K562 (cell line): Measurements from ENCODE around the gene USH1G. TPM values are rescaled to one million over a fixed set of nuclear protein-coding genes. Genes with fewer than 3 reads are reported as not detected.

Source experiments
- BRCA1 ChIP-seq, 2 experiments: fragments of 450-650 bp in 1 of 2; sonication (generic) in 1 of 2; formaldehyde crosslinking in 1 of 2; IDR thresholded peaks; 2 replicates each; pipeline versions ENCODE4 v1.5.0 to v1.6.1; 2017 to 2020; ENCODE audit warnings: mild to moderate bottlenecking in 1 of 2, missing genetic modification reagents in 1 of 2
- C11orf30 ChIP-seq: fragments of 450-650 bp; IDR thresholded peaks from 2 replicates; pipeline ENCODE4 v1.6.1; 2016; ENCODE audit warnings: low read depth, mild to moderate bottlenecking
- CBX3 ChIP-seq, 2 experiments: IDR thresholded peaks; 1 replicate in 1 of 2; 2 replicates in 1 of 2; pipeline ENCODE4 v1.6.1; 2012; ENCODE audit warnings: inconsistent platforms in 2 of 2, low read length in 2 of 2, borderline replicate concordance in 1 of 2, control low read depth in 1 of 2
- CSDE1 ChIP-seq, 2 experiments: fragments of 450-650 bp; IDR thresholded peaks; 2 replicates each; pipeline ENCODE4 v1.6.1; 2016; ENCODE audit warnings: mild to moderate bottlenecking in 1 of 2
- DACH1 ChIP-seq: fragments of 450-650 bp; IDR thresholded peaks from 2 replicates; pipeline ENCODE4 v1.6.1; 2018; ENCODE audit not compliant: partially characterized antibody
- DNMT1 ChIP-seq: fragments of 450-650 bp; IDR thresholded peaks from 2 replicates; pipeline ENCODE4 v1.6.1; 2016; ENCODE audit warnings: antibody characterized with exemption, mild to moderate bottlenecking
- HNRNPLL ChIP-seq: fragments of 200-400 bp; formaldehyde crosslinking; IDR thresholded peaks from 2 replicates; pipeline ENCODE4 v1.6.1; 2017; ENCODE audit warnings: low read length, low read depth, mild to moderate bottlenecking; ENCODE audit not compliant: poor library complexity, severe bottlenecking
- KDM1A ChIP-seq, 2 experiments: fragments of 450-650 bp; IDR thresholded peaks; 2 replicates each; pipeline ENCODE4 v1.6.1; 2016; ENCODE audit warnings: mild to moderate bottlenecking in 2 of 2
- MCM3 ChIP-seq: fragments of 450-650 bp; IDR thresholded peaks from 2 replicates; pipeline ENCODE4 v1.6.1; 2016
- MEIS2 ChIP-seq: fragments of 450-650 bp; IDR thresholded peaks from 2 replicates; pipeline ENCODE4 v1.6.1; 2014; ENCODE audit warnings: mild to moderate bottlenecking; ENCODE audit not compliant: partially characterized antibody
- OTX1 ChIP-seq: fragments of 450-650 bp; formaldehyde crosslinking; IDR thresholded peaks from 2 replicates; pipeline ENCODE4 v1.4.0; 2022; ENCODE audit warnings: mild to moderate bottlenecking
- PRMT5 ChIP-seq: sonication (generic); formaldehyde crosslinking; IDR thresholded peaks from 2 replicates; pipeline ENCODE4 v1.5.0; 2020; ENCODE audit warnings: missing genetic modification reagents
- RBBP5 ChIP-seq: fragments of 200-600 bp; sonication (generic); IDR thresholded peaks from 2 replicates; pipeline ENCODE4 v1.6.1; 2012; ENCODE audit warnings: borderline replicate concordance, mild to moderate bottlenecking, low read length, control low read depth, inconsistent platforms; ENCODE audit not compliant: insufficient read depth, poor library complexity, severe bottlenecking
- SPI1 ChIP-seq: IDR thresholded peaks from 2 replicates; pipeline ENCODE4 v1.6.1; 2011; ENCODE audit warnings: low read depth, low read length, control low read depth, borderline replicate concordance
- XRCC5 ChIP-seq: fragments of 200-400 bp; formaldehyde crosslinking; IDR thresholded peaks from 2 replicates; pipeline ENCODE4 v1.6.1; 2017; ENCODE audit warnings: low read depth, mild to moderate bottlenecking, low read length
- ZNF146 ChIP-seq: IDR thresholded peaks from one replicate; pipeline ENCODE4 v1.6.1; 2018; ENCODE audit warnings: missing compliant biosample characterization; ENCODE audit not compliant: unreplicated experiment
- polyA plus RNA-seq, 8 experiments: library from polyadenylated mRNA; depleted of rRNA in 4 of 8; stranded (reverse) in 5 of 8; unstranded in 3 of 8; fragments of >200 nt; fragmentation: Nextera tagmentation in 2 of 8; fragmentation: Illumina TruSeq in 1 of 8; extraction: Ambion mirVana in 2 of 8; extraction: Trizol in 1 of 8; gene quantifications; 2 replicates each; pipeline versions ENCODE4 v1.2.1 to v1.2.3, GENCODE V29; 2011 to 2014; ENCODE audit warnings: inconsistent platforms in 1 of 8, missing spikeins in 1 of 8
- total RNA-seq, 7 experiments: library from RNA; depleted of rRNA in 6 of 7; stranded (reverse); fragments of >200 nt in 6 of 7; fragmentation: Illumina TruSeq in 2 of 7; extraction: Trizol in 2 of 7; gene quantifications; 2 replicates each; pipeline versions ENCODE4 v1.2.1 to v1.2.3, GENCODE V29; 2011 to 2021; ENCODE audit warnings: low replicate concordance in 1 of 7
- TF ChIP-seq, protein P1 (sequence below): sonication (generic); formaldehyde crosslinking; IDR thresholded peaks from 2 replicates; pipeline ENCODE4 v1.8.0; 2022; ENCODE audit warnings: mild to moderate bottlenecking, missing genetic modification reagents
- TF ChIP-seq, protein P2 (sequence below): sonication (generic); formaldehyde crosslinking; IDR thresholded peaks from 2 replicates; pipeline ENCODE4 v1.8.0; 2022; ENCODE audit warnings: mild to moderate bottlenecking, missing genetic modification reagents
- TF ChIP-seq, protein P3 (sequence below): fragments of 250-450 bp; sonication (Bioruptor Pico); IDR thresholded peaks from 2 replicates; pipeline ENCODE4 v1.4.0; 2020; ENCODE audit warnings: mild to moderate bottlenecking, moderate library complexity
- TF ChIP-seq, protein P4 (sequence below): fragments of 450-650 bp; formaldehyde crosslinking; conservative IDR thresholded peaks from 2 replicates; pipeline ENCODE4 v1.4.0; 2022; ENCODE audit warnings: mild to moderate bottlenecking, missing genetic modification characterization
- TF ChIP-seq, protein P5 (sequence below): sonication (generic); formaldehyde crosslinking; IDR thresholded peaks from 2 replicates; pipeline ENCODE4 v1.9.0; 2022; ENCODE audit warnings: mild to moderate bottlenecking, missing genetic modification reagents

Gene USH1G
- total and polyA plus RNA-seq, 9 of the 15 experiments (the other 6 are each of a cell fraction or from before 2014, with no cell fraction given) = 0.22 to 1.00 (median 0.64) TPM; not detected in 2

DNA sequence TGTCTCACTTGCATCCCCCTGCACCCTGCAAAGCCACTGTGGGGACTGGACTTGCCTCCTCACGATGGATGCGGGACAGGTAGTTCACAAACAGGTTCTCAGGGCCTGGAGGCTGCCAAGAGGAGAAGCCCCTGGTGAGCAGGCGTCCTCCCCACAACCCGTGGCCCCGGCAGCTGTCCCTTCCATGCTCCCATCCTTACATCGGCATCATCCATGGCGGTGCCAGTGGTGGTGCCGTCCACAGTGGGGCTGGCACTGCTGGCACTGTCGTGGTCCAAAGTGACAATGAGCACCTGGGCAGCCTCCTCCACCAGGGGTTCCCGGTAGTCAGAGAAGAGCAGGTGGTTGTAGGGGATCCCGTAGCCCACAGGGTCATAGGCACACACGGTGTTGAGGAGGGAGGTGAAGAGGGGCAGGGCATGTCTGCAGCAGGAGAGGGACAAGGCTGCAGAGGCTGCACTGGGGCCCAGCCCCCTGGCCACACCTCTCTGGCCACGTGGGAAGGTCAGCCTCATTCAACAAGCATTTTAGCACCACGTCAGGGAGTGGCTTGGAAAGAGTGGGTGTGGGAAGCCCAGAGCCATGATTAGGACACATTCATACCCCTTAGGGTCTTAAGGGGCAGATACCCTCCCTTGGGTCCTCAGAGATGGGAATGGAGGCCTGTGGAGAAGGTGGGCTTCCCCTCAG, 36.9 kb upstream of the USH1G start (continued):
- no peak for TF ChIP-seq BRCA1 (IDR thresholded peaks at IDR 0.05)
- no peak for TF ChIP-seq BRCA1 (CRISPR knock-in tag; IDR thresholded peaks at IDR 0.05)
- TF ChIP-seq DNMT1 = no peak
- TF ChIP-seq PRMT5 (CRISPR knock-in tag) = no peak
- TF ChIP-seq, protein P1, sequence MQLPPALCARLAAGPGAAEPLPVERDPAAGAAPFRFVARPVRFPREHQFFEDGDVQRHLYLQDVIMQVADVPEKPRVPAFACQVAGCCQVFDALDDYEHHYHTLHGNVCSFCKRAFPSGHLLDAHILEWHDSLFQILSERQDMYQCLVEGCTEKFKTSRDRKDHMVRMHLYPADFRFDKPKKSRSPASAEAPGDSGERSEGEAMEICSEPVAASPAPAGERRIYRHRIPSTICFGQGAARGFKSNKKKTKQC (CRISPR knock-in tag) = no peak
- TF ChIP-seq, protein P2, sequence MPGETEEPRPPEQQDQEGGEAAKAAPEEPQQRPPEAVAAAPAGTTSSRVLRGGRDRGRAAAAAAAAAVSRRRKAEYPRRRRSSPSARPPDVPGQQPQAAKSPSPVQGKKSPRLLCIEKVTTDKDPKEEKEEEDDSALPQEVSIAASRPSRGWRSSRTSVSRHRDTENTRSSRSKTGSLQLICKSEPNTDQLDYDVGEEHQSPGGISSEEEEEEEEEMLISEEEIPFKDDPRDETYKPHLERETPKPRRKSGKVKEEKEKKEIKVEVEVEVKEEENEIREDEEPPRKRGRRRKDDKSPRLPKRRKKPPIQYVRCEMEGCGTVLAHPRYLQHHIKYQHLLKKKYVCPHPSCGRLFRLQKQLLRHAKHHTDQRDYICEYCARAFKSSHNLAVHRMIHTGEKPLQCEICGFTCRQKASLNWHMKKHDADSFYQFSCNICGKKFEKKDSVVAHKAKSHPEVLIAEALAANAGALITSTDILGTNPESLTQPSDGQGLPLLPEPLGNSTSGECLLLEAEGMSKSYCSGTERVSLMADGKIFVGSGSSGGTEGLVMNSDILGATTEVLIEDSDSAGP (CRISPR knock-in tag) = peak; percentile 8; the same call in 1 of the 2 replicates
- no peak for TF ChIP-seq SPI1
- TF ChIP-seq MEIS2 = peak; percentile 4
- TF ChIP-seq ZNF146 = no peak
- TF ChIP-seq, protein P3, sequence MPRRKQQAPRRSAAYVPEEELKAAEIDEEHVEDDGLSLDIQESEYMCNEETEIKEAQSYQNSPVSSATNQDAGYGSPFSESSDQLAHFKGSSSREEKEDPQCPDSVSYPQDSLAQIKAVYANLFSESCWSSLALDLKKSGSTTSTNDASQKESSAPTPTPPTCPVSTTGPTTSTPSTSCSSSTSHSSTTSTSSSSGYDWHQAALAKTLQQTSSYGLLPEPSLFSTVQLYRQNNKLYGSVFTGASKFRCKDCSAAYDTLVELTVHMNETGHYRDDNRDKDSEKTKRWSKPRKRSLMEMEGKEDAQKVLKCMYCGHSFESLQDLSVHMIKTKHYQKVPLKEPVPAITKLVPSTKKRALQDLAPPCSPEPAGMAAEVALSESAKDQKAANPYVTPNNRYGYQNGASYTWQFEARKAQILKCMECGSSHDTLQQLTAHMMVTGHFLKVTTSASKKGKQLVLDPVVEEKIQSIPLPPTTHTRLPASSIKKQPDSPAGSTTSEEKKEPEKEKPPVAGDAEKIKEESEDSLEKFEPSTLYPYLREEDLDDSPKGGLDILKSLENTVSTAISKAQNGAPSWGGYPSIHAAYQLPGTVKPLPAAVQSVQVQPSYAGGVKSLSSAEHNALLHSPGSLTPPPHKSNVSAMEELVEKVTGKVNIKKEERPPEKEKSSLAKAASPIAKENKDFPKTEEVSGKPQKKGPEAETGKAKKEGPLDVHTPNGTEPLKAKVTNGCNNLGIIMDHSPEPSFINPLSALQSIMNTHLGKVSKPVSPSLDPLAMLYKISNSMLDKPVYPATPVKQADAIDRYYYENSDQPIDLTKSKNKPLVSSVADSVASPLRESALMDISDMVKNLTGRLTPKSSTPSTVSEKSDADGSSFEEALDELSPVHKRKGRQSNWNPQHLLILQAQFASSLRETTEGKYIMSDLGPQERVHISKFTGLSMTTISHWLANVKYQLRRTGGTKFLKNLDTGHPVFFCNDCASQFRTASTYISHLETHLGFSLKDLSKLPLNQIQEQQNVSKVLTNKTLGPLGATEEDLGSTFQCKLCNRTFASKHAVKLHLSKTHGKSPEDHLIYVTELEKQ (CRISPR knock-in tag) = no peak
- no peak for TF ChIP-seq CSDE1 (IDR thresholded peaks at IDR 0.05)
- TF ChIP-seq KDM1A (IDR thresholded peaks at IDR 0.05) = no peak
- no peak for TF ChIP-seq CBX3 (IDR thresholded peaks at IDR 0.05; ENCODE audit: borderline replicate concordance in 1 of 2, low read length in 2 of 2)
- TF ChIP-seq DACH1 = no peak
- TF ChIP-seq OTX1 (CRISPR knock-in tag) = no peak
- TF ChIP-seq C11orf30 = no peak
- TF ChIP-seq XRCC5 = no peak
- TF ChIP-seq RBBP5 = no peak
- TF ChIP-seq MCM3 = no peak
- TF ChIP-seq, protein P4, sequence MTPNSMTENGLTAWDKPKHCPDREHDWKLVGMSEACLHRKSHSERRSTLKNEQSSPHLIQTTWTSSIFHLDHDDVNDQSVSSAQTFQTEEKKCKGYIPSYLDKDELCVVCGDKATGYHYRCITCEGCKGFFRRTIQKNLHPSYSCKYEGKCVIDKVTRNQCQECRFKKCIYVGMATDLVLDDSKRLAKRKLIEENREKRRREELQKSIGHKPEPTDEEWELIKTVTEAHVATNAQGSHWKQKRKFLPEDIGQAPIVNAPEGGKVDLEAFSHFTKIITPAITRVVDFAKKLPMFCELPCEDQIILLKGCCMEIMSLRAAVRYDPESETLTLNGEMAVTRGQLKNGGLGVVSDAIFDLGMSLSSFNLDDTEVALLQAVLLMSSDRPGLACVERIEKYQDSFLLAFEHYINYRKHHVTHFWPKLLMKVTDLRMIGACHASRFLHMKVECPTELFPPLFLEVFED = no peak
- no peak for TF ChIP-seq HNRNPLL
- TF ChIP-seq, protein P5, sequence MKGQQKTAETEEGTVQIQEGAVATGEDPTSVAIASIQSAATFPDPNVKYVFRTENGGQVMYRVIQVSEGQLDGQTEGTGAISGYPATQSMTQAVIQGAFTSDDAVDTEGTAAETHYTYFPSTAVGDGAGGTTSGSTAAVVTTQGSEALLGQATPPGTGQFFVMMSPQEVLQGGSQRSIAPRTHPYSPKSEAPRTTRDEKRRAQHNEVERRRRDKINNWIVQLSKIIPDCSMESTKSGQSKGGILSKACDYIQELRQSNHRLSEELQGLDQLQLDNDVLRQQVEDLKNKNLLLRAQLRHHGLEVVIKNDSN (CRISPR knock-in tag) = peak; percentile 82
